Uterus (tissue), 4 donors: Measurements from ENCODE around the gene BABAM2. TPM values are rescaled to one million over a fixed set of nuclear protein-coding genes. Genes with fewer than 3 reads are reported as not detected.
A peak's percentile ranks its signal among the peaks of the same experiment; 100 is the strongest.

Source experiments
- DNase-seq, 2 donors: peaks; one replicate each; pipeline ENCODE4 v3.0.0-alpha.2; 2019 to 2020
- H3K27ac ChIP-seq, 2 donors: fragments of 200-600 bp; sonication (generic); 1 replicate in 1 of 2; 2 replicates in 1 of 2; pipeline ENCODE4 v1.5.1; 2016 to 2018
- H3K27me3 ChIP-seq, 2 donors: fragments of 200-600 bp; sonication (generic); one replicate each; pipeline ENCODE4 v1.5.1; 2018 to 2019; ENCODE audit warnings: control low read depth in 1 of 2
- H3K36me3 ChIP-seq, 2 donors: fragments of 200-600 bp; sonication (generic); one replicate each; pipeline ENCODE4 v1.5.1; 2019; ENCODE audit warnings: control low read depth in 1 of 2
- H3K4me1 ChIP-seq, 2 donors: fragments of 200-600 bp; sonication (generic); one replicate each; pipeline ENCODE4 v1.5.1; 2018 to 2019; ENCODE audit warnings: control low read depth in 1 of 2
- H3K4me3 ChIP-seq, 2 donors: fragments of 200-600 bp; sonication (generic); 1 replicate in 1 of 2; 2 replicates in 1 of 2; pipeline ENCODE4 v1.5.1; 2018 to 2019; ENCODE audit warnings: mild to moderate bottlenecking in 1 of 2
- H3K9me3 ChIP-seq, 2 donors: fragments of 200-600 bp; sonication (generic); one replicate each; pipeline ENCODE4 v1.5.1; 2019; ENCODE audit warnings: control low read depth in 1 of 2
- POLR2A ChIP-seq, 2 donors: fragments of 450-650 bp; IDR thresholded peaks; one replicate each; pipeline ENCODE4 v1.6.1; 2016; ENCODE audit warnings: antibody characterized with exemption in 2 of 2, mild to moderate bottlenecking in 1 of 2, moderate library complexity in 1 of 2
- intact Hi-C: fragments of 100-400 bp; cut with DNase I; formaldehyde crosslinking; loops from one replicate; pipeline ENCODE4 v1.15.1; 2023; ENCODE audit warnings: low total_unique reads
- total RNA-seq, 4 donors: library from RNA; depleted of rRNA in 3 of 4; stranded (reverse); fragments of >200 nt in 3 of 4; gene quantifications; one replicate each; pipeline versions ENCODE4 v1.1.0 to v1.2.4, GENCODE V29; 2014 to 2023
- TF ChIP-seq, protein P1 (sequence below), 4 experiments: fragments of 200-600 bp in 2 of 4; fragments of 450-650 bp in 2 of 4; sonication (generic) in 2 of 4; IDR thresholded peaks; one replicate each; pipeline ENCODE4 v1.5.1; 2016 to 2019; ENCODE audit warnings: antibody characterized with exemption in 4 of 4, mild to moderate bottlenecking in 2 of 4, moderate library complexity in 1 of 4
- donor health status: DM: yes; HTN: yes; CAD: no.

The BABAM2 gene
- total RNA-seq, 4 donors from 2014 or later: 24.1 to 62.1 (median 32.5) TPM

DNA sequence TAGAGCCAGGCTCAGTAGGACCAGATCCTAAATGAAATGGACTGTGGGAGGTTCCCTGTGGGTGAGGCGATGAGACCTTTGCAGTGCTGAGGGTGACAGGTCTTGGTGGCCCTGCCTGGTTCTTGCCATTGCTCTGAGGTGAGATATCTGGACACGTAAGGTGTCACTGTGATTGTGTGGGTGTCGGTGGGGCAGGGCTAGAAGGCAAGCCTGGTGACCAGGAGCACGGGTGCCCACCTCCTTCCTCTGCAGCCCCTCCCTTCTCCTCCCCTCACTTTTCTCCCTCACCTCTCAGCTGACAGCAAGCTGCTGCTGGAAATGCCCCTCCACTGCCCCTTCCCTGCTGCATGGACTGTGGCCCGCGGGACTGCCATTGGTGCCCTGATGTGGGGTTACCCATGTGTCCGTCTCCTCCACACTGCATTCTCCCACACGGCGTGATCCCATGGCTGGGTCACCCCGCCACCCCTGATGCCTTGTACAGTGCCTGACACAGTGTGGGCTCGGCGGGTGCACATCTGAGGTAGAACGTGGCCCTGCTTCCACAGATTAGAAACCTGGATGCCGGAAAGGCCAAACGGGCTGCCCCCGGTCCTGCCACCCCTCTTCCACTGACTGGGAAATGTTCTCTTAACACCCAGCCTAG, 446.6 kb downstream of the BABAM2 start:
- intact Hi-C loops: no loop called here
- no peak for DNase-seq
- no peak overlapping the region for H3K4me3 ChIP-seq
- peak overlapping the region; percentile 73 to 75 for H3K27ac ChIP-seq
- peaks cover 0 to 8% of the 10 kb centered on the region in 2 donors for H3K4me1 ChIP-seq
- H3K36me3 ChIP-seq: no peaks in the 10 kb centered on the region
- no peaks in the 10 kb centered on the region for H3K9me3 ChIP-seq
- TF ChIP-seq, protein P1, sequence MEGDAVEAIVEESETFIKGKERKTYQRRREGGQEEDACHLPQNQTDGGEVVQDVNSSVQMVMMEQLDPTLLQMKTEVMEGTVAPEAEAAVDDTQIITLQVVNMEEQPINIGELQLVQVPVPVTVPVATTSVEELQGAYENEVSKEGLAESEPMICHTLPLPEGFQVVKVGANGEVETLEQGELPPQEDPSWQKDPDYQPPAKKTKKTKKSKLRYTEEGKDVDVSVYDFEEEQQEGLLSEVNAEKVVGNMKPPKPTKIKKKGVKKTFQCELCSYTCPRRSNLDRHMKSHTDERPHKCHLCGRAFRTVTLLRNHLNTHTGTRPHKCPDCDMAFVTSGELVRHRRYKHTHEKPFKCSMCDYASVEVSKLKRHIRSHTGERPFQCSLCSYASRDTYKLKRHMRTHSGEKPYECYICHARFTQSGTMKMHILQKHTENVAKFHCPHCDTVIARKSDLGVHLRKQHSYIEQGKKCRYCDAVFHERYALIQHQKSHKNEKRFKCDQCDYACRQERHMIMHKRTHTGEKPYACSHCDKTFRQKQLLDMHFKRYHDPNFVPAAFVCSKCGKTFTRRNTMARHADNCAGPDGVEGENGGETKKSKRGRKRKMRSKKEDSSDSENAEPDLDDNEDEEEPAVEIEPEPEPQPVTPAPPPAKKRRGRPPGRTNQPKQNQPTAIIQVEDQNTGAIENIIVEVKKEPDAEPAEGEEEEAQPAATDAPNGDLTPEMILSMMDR (IDR thresholded peaks at IDR 0.05): no peak
- no peak for TF ChIP-seq POLR2A (IDR thresholded peaks at IDR 0.05)
- H3K27me3 ChIP-seq: no peaks in the 10 kb centered on the region

GRCh38 chr2:28338046-28338817, 447.7 kb downstream of the BABAM2 start:
- no peaks in the 10 kb centered on the region for H3K36me3 ChIP-seq
- no peaks in the 10 kb centered on the region for H3K9me3 ChIP-seq
- H3K27ac ChIP-seq: peak overlapping the region; percentile 73 to 75
- no peaks in the 10 kb centered on the region for H3K27me3 ChIP-seq
- peak; percentile 81 to 84 for DNase-seq
- no peak overlapping the region for H3K4me3 ChIP-seq
- H3K4me1 ChIP-seq: peaks cover 0 to 9% of the 10 kb centered on the region in 2 donors
- intact Hi-C loops: no loop called here
- TF ChIP-seq, protein P1 (IDR thresholded peaks at IDR 0.05): peak in 1 of 4 experiments; percentile 26
- TF ChIP-seq POLR2A (IDR thresholded peaks at IDR 0.05): no peak

DNA sequence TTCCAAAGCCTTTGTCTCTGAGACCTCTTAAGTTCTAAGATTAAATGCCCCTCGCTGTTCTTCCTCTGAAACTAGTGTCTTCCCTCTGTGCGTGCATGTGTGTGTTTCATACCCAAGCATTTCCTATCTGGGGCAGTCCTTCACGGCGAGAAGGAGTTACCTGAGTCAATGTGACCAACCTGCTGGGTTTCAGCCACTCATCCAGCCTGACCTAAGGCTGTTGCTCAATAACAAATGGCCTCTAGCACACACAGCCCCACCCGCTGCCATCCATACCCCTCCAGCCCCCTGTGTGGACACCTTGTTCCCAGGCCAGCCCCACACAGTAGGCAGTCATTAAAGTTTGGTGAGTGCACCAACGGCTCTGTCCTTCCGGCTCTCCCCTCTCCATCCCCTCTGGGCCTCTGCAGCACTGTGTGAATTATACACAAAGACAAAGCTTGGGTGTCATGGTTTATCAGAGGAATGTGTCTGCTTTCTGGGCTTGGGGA, 448.3 kb downstream of the BABAM2 start:
- no peaks in the 10 kb centered on the region for H3K27me3 ChIP-seq
- H3K9me3 ChIP-seq: no peaks in the 10 kb centered on the region
- intact Hi-C loops: no loop called here
- peak overlapping the region; percentile 73 to 75 for H3K27ac ChIP-seq
- peaks cover 0 to 12% of the 10 kb centered on the region in 2 donors for H3K4me1 ChIP-seq
- H3K4me3 ChIP-seq: no peak overlapping the region
- TF ChIP-seq, protein P1 (IDR thresholded peaks at IDR 0.05): no peak
- no peak for TF ChIP-seq POLR2A (IDR thresholded peaks at IDR 0.05)
- no peaks in the 10 kb centered on the region for H3K36me3 ChIP-seq
- DNase-seq: no peak

GRCh38 chr2:28339516-28340175, 449.1 kb downstream of the BABAM2 start:
- intact Hi-C loops: no loop called here
- peak overlapping the region; percentile 73 to 75 for H3K27ac ChIP-seq

More at GRCh38 chr2:28339516-28340175, 449.1 kb downstream of the BABAM2 start:
- Histone ChIP-seq H3K4me1 (peaks cover 0 to 12% of the 10 kb centered on the region in 2 donors), H3K9me3 (no peaks in the 10 kb centered on the region), H3K27me3 (no peaks in the 10 kb centered on the region), H3K36me3 (no peaks in the 10 kb centered on the region), H3K4me3 (no peak overlapping the region)
- no peak for DNase-seq
- TF ChIP-seq, protein P1 (IDR thresholded peaks at IDR 0.05): no peak
- no peak for TF ChIP-seq POLR2A (IDR thresholded peaks at IDR 0.05)
